SHP77 treated with DMSO at 0.1 percent for 48 hours (cell line): ENCODE data around the gene CAB39.

Experiments used
- DNase-seq: peaks from one replicate; lab custom pipeline; 2025; lab: John Stamatoyannopoulos, UW

The CAB39 gene

DNA sequence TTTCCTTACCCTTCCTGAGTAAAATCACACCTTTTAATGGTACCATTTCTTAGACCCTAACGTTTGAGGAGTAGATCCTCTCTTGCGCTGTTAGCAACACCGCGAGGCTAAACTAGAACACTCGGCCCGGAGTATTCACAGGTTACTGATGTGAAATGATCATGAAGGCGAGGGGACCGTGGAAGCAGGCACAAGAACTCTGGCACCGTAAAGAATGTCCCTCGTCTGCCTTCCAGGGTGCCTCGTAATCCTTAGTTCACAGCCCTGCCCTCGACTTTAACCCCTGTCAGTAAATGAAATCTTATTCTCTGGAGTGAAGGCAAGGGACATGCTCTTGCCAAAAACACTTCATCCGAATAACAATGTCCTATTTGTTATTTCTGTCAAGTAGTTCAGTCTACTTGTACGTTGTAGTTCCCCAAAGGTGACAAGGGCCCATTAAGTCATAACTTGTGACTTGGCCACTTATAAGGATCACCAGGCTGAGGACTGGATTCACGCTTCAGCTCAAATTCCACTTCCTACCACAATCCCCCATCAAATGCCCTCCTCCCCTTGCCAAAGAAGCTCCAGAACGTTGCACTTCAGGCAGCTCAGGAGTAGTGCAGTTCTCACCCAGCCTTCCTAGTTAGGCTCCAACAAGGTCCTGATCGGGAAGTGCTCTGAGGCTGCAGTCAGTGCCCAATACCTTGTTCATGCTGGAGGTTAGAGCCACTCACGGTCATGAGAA, 108.8 kb downstream of the CAB39 start:
- DNase-seq, result no peak

DNA sequence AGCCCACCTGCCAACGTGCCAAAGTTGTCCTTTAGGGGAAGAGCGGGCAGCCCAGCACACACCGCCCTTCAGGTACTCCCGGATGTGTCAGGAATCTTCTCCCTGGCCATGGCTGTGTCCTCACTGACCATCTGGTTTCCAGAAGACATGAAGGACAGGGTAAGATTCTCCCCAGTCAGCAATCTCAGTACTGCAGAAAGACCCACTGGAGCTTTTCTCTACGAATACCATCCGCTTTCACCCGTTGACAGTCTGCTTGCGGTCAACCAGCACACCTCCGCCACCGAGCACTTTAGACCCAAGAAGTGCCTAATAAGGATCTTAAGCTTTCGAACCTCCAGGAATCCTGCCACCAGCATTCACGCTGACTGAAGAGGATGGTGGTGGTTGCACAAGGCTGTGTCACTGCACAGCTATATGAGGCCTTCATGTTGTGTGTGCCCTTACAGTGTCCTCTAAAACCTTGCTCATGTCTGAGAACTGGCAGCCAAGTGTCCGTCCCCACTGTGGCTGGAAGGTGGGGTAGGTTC, 109.4 kb downstream of the CAB39 start:
- DNase-seq, result no peak

DNA sequence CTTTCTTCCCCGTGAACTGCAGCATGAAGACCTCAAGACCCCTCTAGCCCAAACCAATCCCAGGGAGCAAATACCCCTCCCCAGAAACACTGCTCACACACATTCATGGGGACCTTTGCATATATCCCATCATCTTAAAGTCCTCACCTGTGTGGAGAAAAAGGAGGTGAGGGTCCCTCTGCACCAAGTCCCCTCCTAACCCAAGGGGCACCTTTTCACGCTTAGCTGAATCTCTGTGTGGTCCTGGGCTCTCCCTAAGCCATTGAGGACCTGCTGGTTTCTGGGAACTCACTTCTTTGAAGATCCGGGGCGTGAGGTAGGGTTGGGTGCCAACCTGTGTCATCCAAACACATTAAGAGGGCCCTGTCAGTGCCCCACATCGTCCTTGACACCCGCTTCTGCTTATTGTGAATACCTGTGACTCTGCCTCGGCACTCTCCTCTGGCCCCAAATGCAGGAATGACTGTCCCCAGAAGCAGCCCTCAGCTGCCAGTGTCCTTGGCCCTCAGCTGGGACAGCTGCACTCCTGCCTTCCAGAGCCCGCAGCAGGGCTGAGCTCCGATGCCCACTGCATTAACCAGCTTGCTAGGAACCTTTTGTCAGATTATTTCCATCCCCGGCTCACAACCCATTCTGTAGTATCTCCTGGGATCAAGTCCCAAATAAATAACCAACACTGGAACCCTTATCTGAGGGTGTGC, 110.8 kb downstream of the CAB39 start:
- DNase-seq, result no peak

DNA sequence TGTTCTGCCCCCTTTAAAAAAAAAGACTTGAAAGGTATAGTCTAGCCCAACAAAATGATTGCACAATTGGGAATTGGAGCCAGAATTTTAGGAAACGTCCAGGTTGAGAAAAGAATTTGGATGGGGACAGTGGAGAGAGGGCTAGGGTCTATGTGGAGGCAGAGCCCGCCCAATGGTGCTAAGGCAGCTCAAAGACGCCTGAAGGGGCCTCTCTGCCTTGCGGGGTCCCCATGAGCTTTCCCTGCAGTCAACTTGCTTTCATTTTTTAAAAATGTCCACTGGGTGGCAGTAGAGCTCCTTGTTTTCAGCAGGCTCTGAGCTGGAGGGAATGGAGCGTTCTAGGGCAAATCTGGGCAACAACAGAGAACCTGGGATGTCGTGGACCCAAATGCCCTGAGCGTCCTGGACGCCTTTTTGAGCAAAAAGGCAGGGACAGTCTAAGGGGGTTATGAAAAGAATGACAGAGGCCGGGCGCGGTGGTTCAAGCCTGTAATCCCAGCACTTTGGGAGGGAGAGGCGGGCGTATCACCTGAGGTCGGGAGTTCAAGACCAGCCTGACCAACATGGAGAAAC, 111.8 kb downstream of the CAB39 start:
- peak; percentile 16 for DNase-seq

DNA sequence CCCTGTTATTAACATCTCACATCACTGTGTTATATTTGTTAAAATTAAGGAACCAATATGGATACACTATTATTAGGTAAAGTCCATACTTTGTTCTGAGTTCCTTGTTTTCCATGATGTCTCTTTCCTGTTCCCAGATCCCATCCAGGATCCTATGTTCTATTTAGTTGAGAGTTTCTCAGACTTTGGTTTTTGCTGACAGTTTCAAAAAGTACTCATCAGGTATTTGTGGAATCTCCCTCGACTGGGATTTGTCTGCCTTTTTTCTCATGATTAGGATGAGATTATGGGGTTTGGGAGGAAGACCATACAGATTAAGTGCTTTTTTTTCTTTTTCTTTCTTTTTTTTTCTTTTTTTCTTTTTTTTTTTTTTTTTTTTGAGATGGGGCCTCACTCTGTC, 112.7 kb downstream of the CAB39 start:
- DNase-seq, result no peak

DNA sequence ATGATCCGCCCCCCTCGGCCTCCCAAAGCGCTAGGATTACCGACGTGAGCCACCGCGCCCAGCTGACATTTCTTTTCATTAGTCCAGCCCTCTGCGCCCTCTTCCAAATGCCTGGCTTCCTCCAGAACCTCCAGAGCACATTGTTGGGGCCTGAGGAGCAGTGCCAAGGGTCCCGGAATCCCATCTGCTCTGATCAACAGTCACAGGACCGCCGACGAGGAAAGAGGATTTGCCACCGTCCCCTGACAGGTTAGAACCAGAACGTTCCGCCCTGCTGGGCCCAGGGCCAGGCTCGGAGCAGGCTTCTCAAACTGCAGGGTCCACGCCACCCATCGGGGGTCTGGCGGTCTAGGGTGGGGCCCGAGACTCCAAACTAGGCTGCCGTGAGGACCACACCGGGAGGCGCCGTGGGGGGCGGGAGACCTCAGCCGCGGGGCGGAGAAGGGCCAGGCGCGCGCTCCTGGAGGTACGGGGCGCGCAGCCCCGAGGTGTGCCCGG, 115.2 kb downstream of the CAB39 start:
- no peak for DNase-seq

DNA sequence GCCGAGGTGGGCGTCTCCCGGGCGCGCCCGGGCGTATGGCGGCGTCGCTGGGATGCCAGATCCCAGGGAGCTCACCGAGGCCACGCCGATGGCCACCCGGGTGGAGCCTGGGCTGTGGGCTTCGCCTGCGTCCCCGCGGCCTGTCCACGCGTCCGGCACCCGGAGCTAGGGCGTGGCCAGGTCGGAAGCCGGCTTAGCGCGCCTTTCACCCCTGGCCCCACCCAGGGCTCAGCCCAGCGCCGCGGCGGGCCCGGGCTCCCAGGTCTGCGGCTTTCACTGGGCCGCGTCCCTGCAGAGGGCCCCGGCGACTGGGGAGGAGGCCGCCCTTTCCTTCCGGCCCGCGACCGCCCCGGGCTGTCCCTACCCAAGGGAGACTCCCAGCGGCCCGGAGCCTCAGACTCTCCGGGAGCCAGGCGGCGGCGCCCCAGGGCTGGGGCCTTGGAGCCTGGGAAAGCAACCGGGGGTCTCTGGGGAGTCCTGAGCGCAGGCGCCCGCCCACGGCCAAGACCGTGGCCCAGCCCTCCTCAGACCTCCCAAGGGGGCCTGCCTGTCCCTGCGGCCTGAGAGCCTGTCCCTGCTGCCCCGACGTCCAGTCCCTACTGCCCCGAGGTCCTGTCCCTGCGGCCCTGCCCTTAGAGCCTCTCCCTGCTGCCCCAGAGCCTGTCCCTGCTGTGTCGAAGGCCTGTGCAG, 115.8 kb downstream of the CAB39 start:
- DNase-seq, result no peak

DNA sequence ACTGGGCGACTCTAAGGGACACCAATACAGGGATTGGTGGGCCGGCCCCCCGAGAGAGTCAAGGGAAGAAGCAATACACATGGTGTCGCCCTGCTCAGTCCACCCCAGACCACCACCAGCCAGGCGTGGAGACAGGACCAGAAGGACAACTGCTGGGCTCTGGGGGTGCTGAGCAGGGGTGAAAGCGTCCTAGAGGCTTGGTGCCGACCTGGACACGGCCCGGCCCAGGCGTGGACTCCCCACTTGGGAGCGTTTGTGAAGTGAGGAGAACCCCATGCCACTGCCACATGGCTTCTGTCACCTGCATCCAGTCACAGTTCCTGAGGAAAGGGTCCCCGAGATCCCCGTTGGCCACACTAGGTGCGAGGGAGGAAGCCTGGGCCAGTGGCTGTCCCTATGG, 116.7 kb downstream of the CAB39 start:
- DNase-seq, result no peak

DNA sequence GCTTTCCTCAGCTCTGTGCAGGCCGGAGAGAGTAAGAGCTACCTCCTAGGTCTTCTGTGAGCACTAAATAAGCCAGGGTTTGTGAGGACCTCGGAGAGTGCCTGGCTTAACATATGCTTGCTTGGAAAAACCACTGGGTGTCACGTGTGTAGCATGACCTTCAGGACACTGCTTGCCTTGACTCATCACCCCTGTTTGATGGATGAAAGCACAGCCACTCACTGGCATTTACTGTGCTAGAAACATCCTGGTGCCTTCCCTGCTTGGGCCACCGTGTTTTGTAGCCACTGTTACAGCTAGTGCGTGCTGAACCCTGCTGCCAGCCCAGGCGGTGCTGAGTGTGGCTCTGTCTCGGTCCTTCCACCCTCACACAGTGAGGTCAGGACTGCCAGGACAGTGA, 117.3 kb downstream of the CAB39 start:
- DNase-seq, result no peak

- no peak for DNase-seq
These were observed 117.8 kb downstream of the CAB39 start for GRCh38 chr2:230830428-230830827.

- no peak for DNase-seq
These were observed 127.7 kb downstream of the CAB39 start for GRCh38 chr2:230840301-230840700.

DNA sequence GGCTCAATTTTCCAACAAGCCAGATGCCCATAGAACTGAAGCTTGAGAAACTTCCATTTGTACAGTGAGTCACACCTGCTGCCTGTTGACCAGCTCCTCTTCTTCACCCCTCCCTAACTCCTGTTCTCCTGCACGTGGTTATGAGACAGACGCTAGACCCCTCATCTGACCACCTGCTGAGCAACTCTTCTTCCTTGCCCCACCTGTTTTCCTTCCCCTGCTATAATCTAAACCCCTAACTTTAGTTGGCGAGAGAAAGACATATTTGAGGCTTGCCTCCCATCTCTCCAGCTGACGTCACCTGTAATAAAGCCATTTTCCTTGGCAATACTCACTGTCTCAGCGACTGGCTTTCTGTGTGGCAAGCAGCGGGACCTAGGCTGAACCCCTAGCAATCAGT, 129.8 kb downstream of the CAB39 start:
- DNase-seq, result no peak

DNA sequence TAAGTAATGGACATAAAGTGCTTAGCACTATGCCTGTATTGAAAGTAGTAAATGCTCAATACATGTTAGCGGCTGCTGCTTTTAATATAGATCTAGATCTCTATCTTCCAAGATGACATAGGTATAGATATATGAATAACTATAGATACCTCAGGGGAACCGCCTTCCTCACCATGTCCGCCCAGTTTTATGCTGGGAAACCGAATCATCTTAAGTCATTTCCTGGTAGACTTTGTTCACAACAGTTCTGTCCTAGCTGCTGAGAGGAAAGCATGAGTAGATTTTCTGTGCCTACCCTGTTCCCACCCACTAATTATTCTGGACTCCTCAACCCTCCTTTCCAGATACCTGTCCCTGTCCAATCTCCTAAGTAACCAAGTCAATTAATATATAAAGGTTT, 130.5 kb downstream of the CAB39 start:
- DNase-seq, result no peak

GRCh38 chr2:230846360-230846759, 133.7 kb downstream of the CAB39 start:
- DNase-seq, result no peak

DNA sequence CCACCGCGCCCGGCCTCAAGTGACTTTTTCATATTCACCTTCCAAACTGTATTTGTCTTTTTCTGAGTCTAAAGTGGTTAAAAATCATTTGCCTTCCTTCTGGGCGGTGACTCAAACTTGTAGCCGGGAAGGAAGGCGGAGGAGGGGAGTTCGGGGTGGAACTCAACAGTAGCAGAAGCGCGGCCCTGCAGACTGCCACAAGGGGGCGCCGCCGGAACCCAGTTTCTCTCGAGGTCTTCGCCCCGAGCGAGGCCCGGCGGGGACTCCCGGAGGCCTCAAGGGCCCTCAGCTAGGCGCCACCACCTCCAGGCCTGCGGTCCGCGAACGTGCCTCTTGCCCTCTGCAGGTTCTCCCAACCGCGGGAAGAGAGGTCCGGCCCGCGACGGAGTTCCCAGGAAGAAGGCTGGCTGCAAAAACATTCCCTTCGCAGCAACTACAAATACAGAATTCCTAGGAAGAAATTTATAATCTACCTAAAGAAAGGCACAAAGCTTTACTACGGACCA, 135.3 kb downstream of the CAB39 start:
- peak; percentile 67 for DNase-seq

- no peak for DNase-seq
These were observed 137.2 kb downstream of the CAB39 start for GRCh38 chr2:230849633-230850357.

- no peak for DNase-seq
These were observed 137.7 kb downstream of the CAB39 start for GRCh38 chr2:230850358-230850658.

GRCh38 chr2:230852113-230852512, 139.5 kb downstream of the CAB39 start:
- no peak for DNase-seq

DNA sequence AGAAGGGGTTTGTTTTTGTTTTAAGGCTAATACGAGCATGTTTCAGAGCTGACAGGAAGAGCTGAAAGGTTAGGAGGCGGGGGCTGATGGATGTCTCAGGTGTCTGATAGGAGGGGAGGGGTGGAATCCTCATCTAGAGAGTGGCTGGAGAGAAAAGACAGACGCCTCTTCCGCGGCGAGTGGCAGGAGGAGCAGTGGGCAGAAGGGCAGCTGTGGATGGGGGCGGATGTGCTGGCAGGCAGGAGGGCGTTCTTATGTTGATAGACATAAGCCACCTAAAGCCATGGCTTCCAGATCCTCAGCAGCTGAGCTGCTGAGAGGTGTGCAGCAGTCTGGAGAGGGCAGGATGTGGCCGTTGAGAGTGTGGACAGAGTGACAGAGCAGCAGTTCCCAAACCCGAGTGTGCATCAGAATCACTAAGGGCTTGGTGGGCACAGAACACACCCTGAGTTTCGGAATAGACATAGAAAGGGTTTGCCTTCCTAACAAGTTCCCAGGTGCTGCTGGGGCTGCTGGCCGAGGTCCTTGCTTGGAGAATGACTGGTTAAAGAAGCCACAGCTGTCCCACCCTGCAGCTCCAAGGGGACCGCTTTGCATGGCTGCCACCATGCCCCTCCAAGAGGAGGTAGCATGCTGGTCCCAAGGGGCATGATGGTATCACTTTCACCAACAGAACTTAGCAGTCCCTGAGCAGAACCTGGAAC, 149.1 kb downstream of the CAB39 start:
- DNase-seq, result peak; percentile 56

GRCh38 chr2:230862292-230862691, 149.7 kb downstream of the CAB39 start:
- DNase-seq, result no peak

- DNase-seq, result no peak
These were observed 150.4 kb downstream of the CAB39 start for GRCh38 chr2:230863031-230863430.
